ENCODE results near the gene APELA.
"Not testable (repeated sequence)": the region's sequence is repeated elsewhere in the genome, so short reads cannot be mapped to it uniquely, and the experiment has no call there.

APELA gene

GRCh38 chr4:164888096-164888715, 11.2 kb downstream of the APELA start:
- H3K4me1 ChIP-seq (ENCODE audit: control insufficient read depth in 1 of 2, insufficient read depth in 2 of 2, low read length in 2 of 2): peaks cover 0 to 8% of the 10 kb centered on the region in 2 donors

GRCh38 chr4:164890691-164891090, 13.7 kb downstream of the APELA start:
- Histone ChIP-seq H3K9me3 (ENCODE audit: control insufficient read depth in 1 of 2, low read length in 2 of 2) (no peaks in the 10 kb centered on the region), H3K36me3 (ENCODE audit: control insufficient read depth in 1 of 2, insufficient read depth in 2 of 2, low read length in 2 of 2) (no peaks in the 10 kb centered on the region), H3K27me3 (ENCODE audit: low read depth, low read length) (no peaks in the 10 kb centered on the region), H3K4me3 (ENCODE audit: low read depth in 1 of 2, low read length in 2 of 2) (no peak overlapping the region), H3K4me1 (ENCODE audit: control insufficient read depth in 1 of 2, insufficient read depth in 2 of 2, low read length in 2 of 2) (peaks cover 0 to 8% of the 10 kb centered on the region in 2 donors), H3K27ac (ENCODE audit: low read length) (no peak overlapping the region)

More at GRCh38 chr4:164888096-164888715, 11.2 kb downstream of the APELA start:
- Histone ChIP-seq H3K4me3 (ENCODE audit: low read depth in 1 of 2, low read length in 2 of 2) (no peak overlapping the region), H3K27me3 (ENCODE audit: low read depth, low read length) (no peaks in the 10 kb centered on the region), H3K27ac (ENCODE audit: low read length) (no peak overlapping the region), H3K36me3 (ENCODE audit: control insufficient read depth in 1 of 2, insufficient read depth in 2 of 2, low read length in 2 of 2) (no peaks in the 10 kb centered on the region), H3K9me3 (ENCODE audit: control insufficient read depth in 1 of 2, low read length in 2 of 2) (no peaks in the 10 kb centered on the region)

GRCh38 chr4:164892018-164892417, 15.0 kb downstream of the APELA start:
- Histone ChIP-seq H3K4me3 (ENCODE audit: low read depth in 1 of 2, low read length in 2 of 2) (no peak overlapping the region), H3K27ac (ENCODE audit: low read length) (no peak overlapping the region), H3K27me3 (ENCODE audit: low read depth, low read length) (no peaks in the 10 kb centered on the region), H3K4me1 (ENCODE audit: control insufficient read depth in 1 of 2, insufficient read depth in 2 of 2, low read length in 2 of 2) (peaks cover 0 to 8% of the 10 kb centered on the region in 2 donors), H3K9me3 (ENCODE audit: control insufficient read depth in 1 of 2, low read length in 2 of 2) (no peaks in the 10 kb centered on the region), H3K36me3 (ENCODE audit: control insufficient read depth in 1 of 2, insufficient read depth in 2 of 2, low read length in 2 of 2) (no peaks in the 10 kb centered on the region)

GRCh38 chr4:164894702-164895101, 17.7 kb downstream of the APELA start:
- Histone ChIP-seq H3K36me3 (ENCODE audit: control insufficient read depth in 1 of 2, insufficient read depth in 2 of 2, low read length in 2 of 2) (no peaks in the 10 kb centered on the region), H3K4me3 (ENCODE audit: low read depth in 1 of 2, low read length in 2 of 2) (no peak overlapping the region), H3K4me1 (ENCODE audit: control insufficient read depth in 1 of 2, insufficient read depth in 2 of 2, low read length in 2 of 2) (no peaks in the 10 kb centered on the region), H3K27ac (ENCODE audit: low read length) (no peak overlapping the region), H3K9me3 (ENCODE audit: control insufficient read depth in 1 of 2, low read length in 2 of 2) (no peaks in the 10 kb centered on the region), H3K27me3 (ENCODE audit: low read depth, low read length) (no peaks in the 10 kb centered on the region)

GRCh38 chr4:164902608-164903007, 25.6 kb downstream of the APELA start:
- no peak overlapping the region for H3K27ac ChIP-seq (ENCODE audit: low read length)
- no peaks in the 10 kb centered on the region for H3K4me1 ChIP-seq (ENCODE audit: control insufficient read depth in 1 of 2, insufficient read depth in 2 of 2, low read length in 2 of 2)
- H3K36me3 ChIP-seq (ENCODE audit: control insufficient read depth in 1 of 2, insufficient read depth in 2 of 2, low read length in 2 of 2): no peaks in the 10 kb centered on the region
- H3K4me3 ChIP-seq (ENCODE audit: low read depth in 1 of 2, low read length in 2 of 2): no peak overlapping the region
- H3K9me3 ChIP-seq (ENCODE audit: control insufficient read depth in 1 of 2, low read length in 2 of 2): no peaks in the 10 kb centered on the region
- H3K27me3 ChIP-seq (ENCODE audit: low read depth, low read length): no peaks in the 10 kb centered on the region

GRCh38 chr4:164904336-164904735, 27.4 kb downstream of the APELA start:
- Histone ChIP-seq H3K4me3 (ENCODE audit: low read depth in 1 of 2, low read length in 2 of 2) (no peak overlapping the region), H3K4me1 (ENCODE audit: control insufficient read depth in 1 of 2, insufficient read depth in 2 of 2, low read length in 2 of 2) (no peaks in the 10 kb centered on the region), H3K9me3 (ENCODE audit: control insufficient read depth in 1 of 2, low read length in 2 of 2) (no peaks in the 10 kb centered on the region), H3K36me3 (ENCODE audit: control insufficient read depth in 1 of 2, insufficient read depth in 2 of 2, low read length in 2 of 2) (no peaks in the 10 kb centered on the region), H3K27ac (ENCODE audit: low read length) (no peak overlapping the region), H3K27me3 (ENCODE audit: low read depth, low read length) (no peaks in the 10 kb centered on the region)

- H3K27ac ChIP-seq (ENCODE audit: low read length): no peak overlapping the region
- no peaks in the 10 kb centered on the region for H3K27me3 ChIP-seq (ENCODE audit: low read depth, low read length)
- no peaks in the 10 kb centered on the region for H3K36me3 ChIP-seq (ENCODE audit: control insufficient read depth in 1 of 2, insufficient read depth in 2 of 2, low read length in 2 of 2)
- H3K4me1 ChIP-seq (ENCODE audit: control insufficient read depth in 1 of 2, insufficient read depth in 2 of 2, low read length in 2 of 2): no peaks in the 10 kb centered on the region
- H3K9me3 ChIP-seq (ENCODE audit: control insufficient read depth in 1 of 2, low read length in 2 of 2): no peaks in the 10 kb centered on the region
- no peak overlapping the region for H3K4me3 ChIP-seq (ENCODE audit: low read depth in 1 of 2, low read length in 2 of 2)
These were observed 28.0 kb downstream of the APELA start for GRCh38 chr4:164904941-164905340.

- no peak overlapping the region for H3K4me3 ChIP-seq (ENCODE audit: low read depth in 1 of 2, low read length in 2 of 2)
- no peaks in the 10 kb centered on the region for H3K36me3 ChIP-seq (ENCODE audit: control insufficient read depth in 1 of 2, insufficient read depth in 2 of 2, low read length in 2 of 2)
- H3K27ac ChIP-seq (ENCODE audit: low read length): no peak overlapping the region
- no peaks in the 10 kb centered on the region for H3K9me3 ChIP-seq (ENCODE audit: control insufficient read depth in 1 of 2, low read length in 2 of 2)
- H3K27me3 ChIP-seq (ENCODE audit: low read depth, low read length): no peaks in the 10 kb centered on the region
- H3K4me1 ChIP-seq (ENCODE audit: control insufficient read depth in 1 of 2, insufficient read depth in 2 of 2, low read length in 2 of 2): no peaks in the 10 kb centered on the region
These were observed 29.4 kb downstream of the APELA start for GRCh38 chr4:164906368-164906767.

- not testable (repeated sequence) for H3K36me3 ChIP-seq (ENCODE audit: control insufficient read depth in 1 of 2, insufficient read depth in 2 of 2, low read length in 2 of 2); H3K4me3 ChIP-seq (ENCODE audit: low read depth in 1 of 2, low read length in 2 of 2); H3K27me3 ChIP-seq (ENCODE audit: low read depth, low read length); H3K9me3 ChIP-seq (ENCODE audit: control insufficient read depth in 1 of 2, low read length in 2 of 2); H3K27ac ChIP-seq (ENCODE audit: low read length); H3K4me1 ChIP-seq (ENCODE audit: control insufficient read depth in 1 of 2, insufficient read depth in 2 of 2, low read length in 2 of 2)
These were observed 36.5 kb downstream of the APELA start for GRCh38 chr4:164913506-164913905.

- Histone ChIP-seq H3K36me3 (ENCODE audit: control insufficient read depth in 1 of 2, insufficient read depth in 2 of 2, low read length in 2 of 2) (no peaks in the 10 kb centered on the region), H3K9me3 (ENCODE audit: control insufficient read depth in 1 of 2, low read length in 2 of 2) (no peaks in the 10 kb centered on the region), H3K27me3 (ENCODE audit: low read depth, low read length) (no peaks in the 10 kb centered on the region)
These were observed 42.0 kb downstream of the APELA start for GRCh38 chr4:164918956-164919355.

GRCh38 chr4:164924670-164925238, 47.8 kb downstream of the APELA start:
- Histone ChIP-seq H3K36me3 (ENCODE audit: control insufficient read depth in 1 of 2, insufficient read depth in 2 of 2, low read length in 2 of 2) (no peaks in the 10 kb centered on the region), H3K27me3 (ENCODE audit: low read depth, low read length) (no peaks in the 10 kb centered on the region), H3K4me1 (ENCODE audit: control insufficient read depth in 1 of 2, insufficient read depth in 2 of 2, low read length in 2 of 2) (no peaks in the 10 kb centered on the region), H3K4me3 (ENCODE audit: low read depth in 1 of 2, low read length in 2 of 2) (no peak overlapping the region), H3K27ac (ENCODE audit: low read length) (no peak overlapping the region), H3K9me3 (ENCODE audit: control insufficient read depth in 1 of 2, low read length in 2 of 2) (no peaks in the 10 kb centered on the region)

More at GRCh38 chr4:164918956-164919355, 42.0 kb downstream of the APELA start:
- Histone ChIP-seq H3K4me3 (ENCODE audit: low read depth in 1 of 2, low read length in 2 of 2) (no peak overlapping the region), H3K27ac (ENCODE audit: low read length) (no peak overlapping the region), H3K4me1 (ENCODE audit: control insufficient read depth in 1 of 2, insufficient read depth in 2 of 2, low read length in 2 of 2) (no peaks in the 10 kb centered on the region)

- no peak overlapping the region for H3K27ac ChIP-seq (ENCODE audit: low read length)
- H3K36me3 ChIP-seq (ENCODE audit: control insufficient read depth in 1 of 2, insufficient read depth in 2 of 2, low read length in 2 of 2): no peaks in the 10 kb centered on the region
- no peaks in the 10 kb centered on the region for H3K4me1 ChIP-seq (ENCODE audit: control insufficient read depth in 1 of 2, insufficient read depth in 2 of 2, low read length in 2 of 2)
- H3K4me3 ChIP-seq (ENCODE audit: low read depth in 1 of 2, low read length in 2 of 2): no peak overlapping the region
- H3K27me3 ChIP-seq (ENCODE audit: low read depth, low read length): no peaks in the 10 kb centered on the region
- H3K9me3 ChIP-seq (ENCODE audit: control insufficient read depth in 1 of 2, low read length in 2 of 2): no peaks in the 10 kb centered on the region
These were observed 49.3 kb downstream of the APELA start for GRCh38 chr4:164926301-164926700.
